Tongue (tissue), 2 donors: ENCODE data around the gene ARHGAP6. TPM values are rescaled to one million over a fixed set of nuclear protein-coding genes. Genes with fewer than 3 reads are reported as not detected.

Experiments used
- DNase-seq: peaks from one replicate; pipeline ENCODE4 v3.0.0-alpha.2; 2015
- total RNA-seq: library from RNA; depleted of rRNA; stranded (reverse); fragments of >200 nt; gene quantifications from one replicate; pipeline ENCODE4 v1.2.3, GENCODE V29; 2014

ARHGAP6 gene
- total RNA-seq, 1 donor from 2014 or later, result 9.2 TPM

- no peak for DNase-seq
Measured at GRCh38 chrX:11296051-11296450, 369.7 kb downstream of the ARHGAP6 start.

GRCh38 chrX:11293113-11293512, 372.6 kb downstream of the ARHGAP6 start, which contains the start of gene AMELX:
Gene AMELX, plus strand, starts transcription at chrX:11293413. Its CDS starts 1,376 bp downstream, at chrX:11294789.
- DNase-seq, result no peak

GRCh38 chrX:11290416-11291102, 375.2 kb downstream of the ARHGAP6 start:
- no peak for DNase-seq

- no peak for DNase-seq
Measured at GRCh38 chrX:11287505-11287904, 378.2 kb downstream of the ARHGAP6 start.

- DNase-seq, result peak; percentile 6
Measured at GRCh38 chrX:11285651-11286050, 380.1 kb downstream of the ARHGAP6 start.

GRCh38 chrX:11282043-11282442, 383.7 kb downstream of the ARHGAP6 start:
- no peak for DNase-seq

- no peak for DNase-seq
Measured at GRCh38 chrX:11273544-11273943, 392.2 kb downstream of the ARHGAP6 start.

- DNase-seq, result no peak
Measured at GRCh38 chrX:11272863-11273262, 392.9 kb downstream of the ARHGAP6 start.

- DNase-seq, result no peak
Measured at GRCh38 chrX:11272290-11272689, 393.4 kb downstream of the ARHGAP6 start.

- no peak for DNase-seq
Measured at GRCh38 chrX:11269996-11270395, 395.7 kb downstream of the ARHGAP6 start.

GRCh38 chrX:11269006-11269405, 396.7 kb downstream of the ARHGAP6 start:
- DNase-seq, result no peak

GRCh38 chrX:11267425-11267824, 398.3 kb downstream of the ARHGAP6 start:
- no peak for DNase-seq

GRCh38 chrX:11266573-11267003, 399.1 kb downstream of the ARHGAP6 start:
- DNase-seq, result peak; percentile 61

GRCh38 chrX:11265352-11265751, 400.4 kb downstream of the ARHGAP6 start:
- DNase-seq, result no peak

GRCh38 chrX:11264925-11265324, 400.8 kb downstream of the ARHGAP6 start:
- DNase-seq, result no peak

GRCh38 chrX:11261260-11261659, 404.5 kb downstream of the ARHGAP6 start:
- no peak for DNase-seq

GRCh38 chrX:11259437-11259836, 406.3 kb downstream of the ARHGAP6 start:
- DNase-seq, result no peak

GRCh38 chrX:11257711-11258110, 408.0 kb downstream of the ARHGAP6 start:
- DNase-seq, result no peak

- no peak for DNase-seq
Measured at GRCh38 chrX:11257290-11257689, 408.4 kb downstream of the ARHGAP6 start.

- no peak for DNase-seq
Measured at GRCh38 chrX:11254417-11255109, 411.2 kb downstream of the ARHGAP6 start.

GRCh38 chrX:11244636-11245035, 421.1 kb downstream of the ARHGAP6 start:
- peak; percentile 63 for DNase-seq

GRCh38 chrX:11242704-11243103, 423.0 kb downstream of the ARHGAP6 start:
- no peak for DNase-seq

- no peak for DNase-seq
Measured at GRCh38 chrX:11241720-11242119, 424.0 kb downstream of the ARHGAP6 start.

- no peak for DNase-seq
Measured at GRCh38 chrX:11239230-11239629, 426.5 kb downstream of the ARHGAP6 start.
